Activated naive CD4-positive, alpha-beta T cell (primary cell): Measurements from ENCODE around the gene WASHC2A.
"Not testable (repeated sequence)": the region's sequence is repeated elsewhere in the genome, so short reads cannot be mapped to it uniquely, and the experiment has no call there.

ENCODE experiments used
- DNase-seq, 4 experiments: peaks; one replicate each; lab custom pipeline; 2025; lab: John Stamatoyannopoulos, UW

WASHC2A gene

DNA sequence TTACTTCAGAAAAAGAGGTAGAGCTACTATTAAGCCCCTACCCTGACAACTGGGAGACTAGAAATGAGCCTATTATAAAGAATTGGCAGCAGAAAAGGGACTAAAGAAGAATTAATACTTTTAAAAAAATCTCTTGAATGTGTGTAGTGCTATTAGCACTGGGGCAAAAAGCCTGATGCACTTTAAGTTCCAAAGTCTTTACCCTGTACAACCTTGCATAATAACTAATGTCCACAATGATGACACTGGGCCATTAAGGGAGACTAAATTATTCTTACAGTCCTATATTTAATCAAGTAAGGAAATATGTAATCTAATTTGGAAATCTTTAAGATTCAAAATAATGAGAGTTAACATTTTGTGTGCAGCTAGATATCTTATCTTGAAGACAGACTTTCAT is 90.1 kb downstream of the WASHC2A start:
- DNase-seq: not testable (repeated sequence)

DNA sequence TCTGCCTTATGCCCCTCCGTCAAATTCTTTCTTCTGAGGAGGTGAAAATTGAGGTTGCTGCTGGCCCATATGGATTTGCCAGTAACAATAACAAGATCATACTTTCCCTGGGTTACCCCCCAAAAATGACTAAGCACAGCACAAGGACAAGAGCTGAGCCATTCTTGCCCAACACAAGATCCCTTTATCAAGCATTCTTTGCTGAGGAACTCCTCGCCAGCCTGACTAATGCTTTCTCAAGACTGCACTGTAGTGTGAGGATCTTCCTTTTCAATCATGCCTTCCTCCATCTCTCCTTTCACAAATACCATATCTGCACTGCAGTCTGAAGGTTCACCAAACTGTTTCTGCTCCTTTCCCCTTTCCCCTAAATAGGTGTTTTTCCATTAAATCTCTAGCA is 92.1 kb downstream of the WASHC2A start:
- not testable (repeated sequence) for DNase-seq

GRCh38 chr10:50165038-50165437 is 97.3 kb downstream of the WASHC2A start:
- not testable (repeated sequence) for DNase-seq

GRCh38 chr10:50167833-50168232 is 100.1 kb downstream of the WASHC2A start:
- DNase-seq: not testable (repeated sequence)

- not testable (repeated sequence) for DNase-seq
These were observed 101.8 kb downstream of the WASHC2A start for GRCh38 chr10:50169506-50169905.

DNA sequence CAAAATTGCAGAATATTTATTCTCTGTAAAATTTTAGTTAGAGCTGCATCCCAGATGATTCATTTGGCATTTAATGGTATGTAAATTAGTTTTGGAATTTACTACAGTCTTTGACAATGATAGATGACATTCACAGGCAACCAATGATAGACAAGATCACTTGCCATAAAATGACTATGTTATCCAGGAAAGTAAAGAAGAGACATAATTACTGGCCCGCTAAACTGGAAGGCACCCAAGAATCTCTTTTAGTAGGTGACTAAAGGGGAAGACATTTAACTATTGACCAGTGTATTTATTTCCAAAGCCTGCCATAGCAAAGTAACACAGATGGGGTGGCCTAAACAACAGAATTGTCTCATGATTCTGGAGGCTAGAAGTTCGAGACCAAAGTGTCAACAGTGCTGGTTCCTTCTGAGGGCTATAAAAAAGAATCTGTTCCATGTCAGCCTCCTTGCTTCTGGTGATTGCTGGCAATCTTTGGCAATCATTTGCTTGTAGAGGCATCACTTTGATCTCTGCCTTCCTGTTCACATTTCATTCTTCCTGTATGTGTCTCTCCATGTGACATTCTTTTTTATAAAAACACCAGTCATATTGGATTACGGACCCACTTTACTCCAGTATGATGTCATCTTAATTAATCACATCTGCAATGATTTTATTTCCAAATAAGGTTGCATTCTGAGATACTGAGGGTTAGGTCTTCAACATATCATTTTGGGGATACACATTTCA is 107.2 kb downstream of the WASHC2A start:
- not testable (repeated sequence) for DNase-seq
